Stimulated activated CD4-positive, alpha-beta T cell treated with anti-CD3 and anti-CD28 coated beads, Interleukin-2, amount 100 ng/mL, for 24 hours (primary cell): ENCODE measurements around the gene PCDHGB6.
"Not testable (repeated sequence)": the region's sequence is repeated elsewhere in the genome, so short reads cannot be mapped to it uniquely, and the experiment has no call there.

Source experiments
- DNase-seq, 2 donors: peaks; one replicate each; pipeline ENCODE4 v3.0.0-alpha.2; 2020

Gene PCDHGB6

GRCh38 chr5:141419074-141419880 is 11.5 kb downstream of the PCDHGB6 start:
- DNase-seq, result no peak

GRCh38 chr5:141420855-141421488 is 13.2 kb downstream of the PCDHGB6 start, which contains the start of gene PCDHGA11:
TSS of gene PCDHGA11 (plus strand) at chr5:141421051. CDS start at chr5:141421228, 177 bp downstream.
- peak; percentile 42 to 60 for DNase-seq

DNA sequence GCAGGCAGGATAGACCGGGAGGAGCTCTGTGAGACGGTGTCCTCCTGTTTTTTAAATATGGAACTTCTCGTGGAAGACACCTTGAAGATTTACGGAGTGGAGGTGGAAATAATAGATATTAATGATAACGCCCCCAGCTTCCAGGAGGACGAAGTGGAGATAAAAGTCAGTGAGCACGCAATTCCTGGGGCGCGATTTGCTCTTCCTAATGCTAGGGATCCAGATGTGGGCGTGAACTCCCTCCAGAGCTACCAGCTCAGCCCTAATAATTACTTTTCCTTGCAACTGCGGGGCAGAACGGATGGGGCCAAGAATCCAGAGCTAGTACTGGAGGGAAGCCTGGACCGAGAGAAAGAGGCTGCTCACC is 13.7 kb downstream of the PCDHGB6 start:
- DNase-seq, result no peak

GRCh38 chr5:141422742-141423291 is 15.0 kb downstream of the PCDHGB6 start:
- DNase-seq, result no peak

DNA sequence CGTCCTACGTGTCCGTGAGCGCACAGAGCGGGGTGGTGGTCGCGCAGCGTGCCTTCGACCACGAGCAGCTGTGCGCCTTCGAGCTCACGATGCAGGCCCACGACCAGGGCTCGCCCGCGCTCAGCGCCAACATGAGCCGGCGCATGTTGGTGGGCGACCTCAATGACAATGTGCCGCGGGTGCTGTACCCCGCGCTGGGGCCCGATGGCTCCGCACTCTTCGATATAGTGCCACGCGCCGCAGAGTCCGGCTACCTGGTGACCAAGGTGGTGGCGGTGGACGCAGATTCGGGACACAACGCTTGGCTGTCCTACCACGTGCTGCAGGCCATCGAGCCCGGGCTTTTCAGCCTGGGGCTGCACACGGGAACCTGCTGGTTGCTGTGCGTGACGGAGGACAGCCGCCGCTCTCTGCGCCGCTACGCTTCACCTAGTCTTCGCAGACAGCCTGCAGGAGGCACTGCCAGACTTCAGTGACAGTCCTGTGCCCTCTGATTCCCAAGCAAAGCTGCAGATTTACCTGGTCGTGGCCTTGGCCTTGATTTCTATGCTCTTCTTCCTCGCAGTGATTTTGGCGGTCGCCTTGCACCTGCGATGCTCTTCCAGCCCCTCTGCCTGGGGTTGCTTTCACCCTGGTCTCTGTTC is 20.1 kb downstream of the PCDHGB6 start:
- no peak for DNase-seq

- DNase-seq, result peak in 1 of 2 donors; percentile 43
Measured at GRCh38 chr5:141430332-141431113, 22.7 kb downstream of the PCDHGB6 start, which contains the start of gene PCDHGA12. TSS of gene PCDHGA12 (plus strand) at chr5:141430507. CDS start at chr5:141430760, 253 bp downstream.

- DNase-seq, result no peak
Measured at GRCh38 chr5:141431286-141431685, 23.5 kb downstream of the PCDHGB6 start.

GRCh38 chr5:141432308-141432707 is 24.5 kb downstream of the PCDHGB6 start:
- not testable (repeated sequence) for DNase-seq

GRCh38 chr5:141432726-141433125 is 24.9 kb downstream of the PCDHGB6 start:
- DNase-seq, result not testable (repeated sequence)

- no peak for DNase-seq
Measured at GRCh38 chr5:141434006-141434405, 26.2 kb downstream of the PCDHGB6 start.

- no peak for DNase-seq
Measured at GRCh38 chr5:141437221-141437620, 29.4 kb downstream of the PCDHGB6 start.

GRCh38 chr5:141439411-141440141 is 31.8 kb downstream of the PCDHGB6 start:
- no peak for DNase-seq

GRCh38 chr5:141440341-141440740 is 32.5 kb downstream of the PCDHGB6 start:
- DNase-seq, result no peak

- no peak for DNase-seq
Measured at GRCh38 chr5:141441571-141442170, 33.9 kb downstream of the PCDHGB6 start.
